Upper lobe of left lung (tissue), 4 donors: ENCODE data around the gene ARAP1.

Source experiments
- EP300 ChIP-seq, 4 donors: sonication (generic); formaldehyde crosslinking; IDR thresholded peaks; one replicate each; pipeline ENCODE4 v1.5.1; 2017; ENCODE audit warnings: antibody characterized with exemption in 4 of 4, control low read depth in 2 of 4
- POLR2A ChIP-seq, 4 donors: fragments of 450-650 bp; IDR thresholded peaks; one replicate each; pipeline ENCODE4 v1.5.1; 2016 to 2017; ENCODE audit warnings: antibody characterized with exemption in 4 of 4, mild to moderate bottlenecking in 2 of 4
- POLR2AphosphoS5 ChIP-seq, 2 donors: sonication (generic); formaldehyde crosslinking; IDR thresholded peaks; one replicate each; pipeline ENCODE4 v1.5.1; 2017; ENCODE audit warnings: antibody characterized with exemption in 2 of 2
- TF ChIP-seq, protein P1 (sequence below), 6 experiments: fragments of 450-650 bp in 4 of 6; fragments of 200-600 bp in 2 of 6; sonication (generic) in 2 of 6; IDR thresholded peaks; one replicate each; pipeline ENCODE4 v1.5.1; 2016 to 2019; ENCODE audit warnings: antibody characterized with exemption in 6 of 6

GRCh38 chr11:72658989-72659640 lies 93.1 kb downstream of the ARAP1 start:
- TF ChIP-seq POLR2A (IDR thresholded peaks at IDR 0.05): no peak
- TF ChIP-seq, protein P1, sequence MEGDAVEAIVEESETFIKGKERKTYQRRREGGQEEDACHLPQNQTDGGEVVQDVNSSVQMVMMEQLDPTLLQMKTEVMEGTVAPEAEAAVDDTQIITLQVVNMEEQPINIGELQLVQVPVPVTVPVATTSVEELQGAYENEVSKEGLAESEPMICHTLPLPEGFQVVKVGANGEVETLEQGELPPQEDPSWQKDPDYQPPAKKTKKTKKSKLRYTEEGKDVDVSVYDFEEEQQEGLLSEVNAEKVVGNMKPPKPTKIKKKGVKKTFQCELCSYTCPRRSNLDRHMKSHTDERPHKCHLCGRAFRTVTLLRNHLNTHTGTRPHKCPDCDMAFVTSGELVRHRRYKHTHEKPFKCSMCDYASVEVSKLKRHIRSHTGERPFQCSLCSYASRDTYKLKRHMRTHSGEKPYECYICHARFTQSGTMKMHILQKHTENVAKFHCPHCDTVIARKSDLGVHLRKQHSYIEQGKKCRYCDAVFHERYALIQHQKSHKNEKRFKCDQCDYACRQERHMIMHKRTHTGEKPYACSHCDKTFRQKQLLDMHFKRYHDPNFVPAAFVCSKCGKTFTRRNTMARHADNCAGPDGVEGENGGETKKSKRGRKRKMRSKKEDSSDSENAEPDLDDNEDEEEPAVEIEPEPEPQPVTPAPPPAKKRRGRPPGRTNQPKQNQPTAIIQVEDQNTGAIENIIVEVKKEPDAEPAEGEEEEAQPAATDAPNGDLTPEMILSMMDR (IDR thresholded peaks at IDR 0.05): no peak
- TF ChIP-seq EP300 (IDR thresholded peaks at IDR 0.05): no peak
- TF ChIP-seq POLR2AphosphoS5 (IDR thresholded peaks at IDR 0.05): no peak
